T-helper 2 cell treated with Interferon-gamma antibody and Interleukin-4, amounts not matched to agents 100 ng/mL and 5 ng/mL, for 36 hours (primary cell): ENCODE data around the gene GABBR1. TPM values are rescaled to one million over a fixed set of nuclear protein-coding genes. Genes with fewer than 3 reads are reported as not detected.

Source experiments
- intact Hi-C: fragments of 100-400 bp; cut with micrococcal nuclease; formaldehyde crosslinking; loops from one replicate; pipeline ENCODE4 v1.15.1; 2023
- total RNA-seq: library from RNA; stranded (reverse); gene quantifications from 2 replicates; pipeline ENCODE4 v1.2.3, GENCODE V29; 2022

GABBR1 gene
- total RNA-seq, 1 donor from 2014 or later = 26.5 TPM

- intact Hi-C loops = no loop called here
Observed at GRCh38 chr6:29567991-29568390, 65.0 kb downstream of the GABBR1 start.

- intact Hi-C loops = no loop called here
Observed at GRCh38 chr6:29567541-29567940, 65.4 kb downstream of the GABBR1 start.

- intact Hi-C loops = no loop called here
Observed at GRCh38 chr6:29566856-29567255, 66.1 kb downstream of the GABBR1 start.

- intact Hi-C loops = no loop called here
Observed at GRCh38 chr6:29564875-29565274, 68.1 kb downstream of the GABBR1 start.

- intact Hi-C loops = no loop called here
Observed at GRCh38 chr6:29563435-29563965, 69.5 kb downstream of the GABBR1 start.

GRCh38 chr6:29561606-29562181 lies 71.3 kb downstream of the GABBR1 start:
- intact Hi-C loops = no loop called here

GRCh38 chr6:29561091-29561490 lies 71.9 kb downstream of the GABBR1 start:
- intact Hi-C loops = no loop called here

GRCh38 chr6:29559524-29560287 lies 73.3 kb downstream of the GABBR1 start, which contains the start of gene UBD:
Gene UBD (minus strand): TSS chr6:29559732. CDS start chr6:29559701, 31 bp downstream.
- intact Hi-C loops = no loop called here

GRCh38 chr6:29558439-29559079 lies 74.4 kb downstream of the GABBR1 start:
- intact Hi-C loops = no loop called here

- intact Hi-C loops = no loop called here
Observed at GRCh38 chr6:29557320-29557719, 75.7 kb downstream of the GABBR1 start.

- intact Hi-C loops = no loop called here
Observed at GRCh38 chr6:29554764-29555163, 78.2 kb downstream of the GABBR1 start.

- intact Hi-C loops = no loop called here
Observed at GRCh38 chr6:29553268-29554057, 79.5 kb downstream of the GABBR1 start.

GRCh38 chr6:29552512-29553051 lies 80.4 kb downstream of the GABBR1 start:
- intact Hi-C loops = no loop called here

GRCh38 chr6:29547573-29547972 lies 85.4 kb downstream of the GABBR1 start:
- intact Hi-C loops = no loop called here

GRCh38 chr6:29537714-29538403 lies 95.1 kb downstream of the GABBR1 start:
- intact Hi-C loops = no loop called here

- intact Hi-C loops = no loop called here
Observed at GRCh38 chr6:29532320-29532951, 100.5 kb downstream of the GABBR1 start.

- intact Hi-C loops = no loop called here
Observed at GRCh38 chr6:29531668-29532067, 101.3 kb downstream of the GABBR1 start.

GRCh38 chr6:29530671-29531310 lies 102.2 kb downstream of the GABBR1 start:
- intact Hi-C loops = no loop called here

- intact Hi-C loops = no loop called here
Observed at GRCh38 chr6:29529956-29530355, 103.0 kb downstream of the GABBR1 start.
